IMR-90 (cell line): ENCODE data around the gene PRSS8.

Experiments
- BHLHE40 ChIP-seq: fragments of 150-350 bp; IDR thresholded peaks from 2 replicates; pipeline ENCODE4 v1.6.1; 2016; ENCODE audit warnings: mild to moderate bottlenecking, low read depth, low read length
- CHD1 ChIP-seq: IDR thresholded peaks from 2 replicates; pipeline ENCODE4 v1.6.1; 2012; ENCODE audit warnings: low read depth, low read length, improper control_type of control experiment
- CTCF ChIP-seq: conservative IDR thresholded peaks from 2 replicates; pipeline ENCODE4 v1.5.1; 2012; ENCODE audit warnings: mild to moderate bottlenecking, low read depth, low read length, improper control_type of control experiment
- FOS ChIP-seq: fragments of 150-350 bp; IDR thresholded peaks from 2 replicates; pipeline ENCODE4 v1.6.1; 2016; ENCODE audit warnings: low read depth, low read length
- MAFK ChIP-seq: IDR thresholded peaks from 2 replicates; pipeline ENCODE4 v1.6.1; 2012; ENCODE audit warnings: low read depth, low read length, improper control_type of control experiment
- MXI1 ChIP-seq: IDR thresholded peaks from 2 replicates; pipeline ENCODE4 v1.6.1; 2012; ENCODE audit warnings: low read depth, mild to moderate bottlenecking, low read length, moderate library complexity, borderline replicate concordance
- NFE2L2 ChIP-seq: fragments of 150-350 bp; IDR thresholded peaks from 2 replicates; pipeline ENCODE4 v1.6.1; 2016; ENCODE audit warnings: low read depth, mild to moderate bottlenecking, low read length
- POLR2A ChIP-seq: IDR thresholded peaks from 2 replicates; pipeline ENCODE4 v1.6.1; 2012; ENCODE audit warnings: mild to moderate bottlenecking, low read depth, low read length
- RCOR1 ChIP-seq: IDR thresholded peaks from 2 replicates; pipeline ENCODE4 v1.6.1; 2012; ENCODE audit warnings: mild to moderate bottlenecking, low read length, improper control_type of control experiment; ENCODE audit not compliant: insufficient replicate concordance
- RFX5 ChIP-seq: IDR thresholded peaks from 2 replicates; pipeline ENCODE4 v1.8.0; 2012; ENCODE audit warnings: low read depth, mild to moderate bottlenecking, low read length, moderate library complexity
- USF2 ChIP-seq: fragments of 150-350 bp; IDR thresholded peaks from 2 replicates; pipeline ENCODE4 v1.6.1; 2017; ENCODE audit warnings: mild to moderate bottlenecking, antibody characterized with exemption, low read length, low read depth

GRCh38 chr16:31132303-31132979 is 3.1 kb downstream of the PRSS8 start:
- TF ChIP-seq POLR2A (no peak), CTCF (no peak), RFX5 (no peak), FOS (no peak), NFE2L2 (no peak), CHD1 (no peak), USF2 (no peak), BHLHE40 (no peak), MAFK (no peak), RCOR1 (no peak), MXI1 (no peak)
